Measurements from ENCODE around the gene NEU4. TPM values are rescaled to one million over a fixed set of nuclear protein-coding genes. Genes with fewer than 3 reads are reported as not detected.
A peak's percentile ranks its signal among the peaks of the same experiment; 100 is the strongest.

The NEU4 gene
- total and polyA plus RNA-seq, 8 donors = 0.31 to 0.42 TPM; not detected in 6

GRCh38 chr2:241763551-241764274, 45.3 kb upstream of the NEU4 start:
- ATAC-seq = no peak
- Histone ChIP-seq H3K27me3 (no peaks in the 10 kb centered on the region), H3K36me3 (no peaks in the 10 kb centered on the region), H3K9me3 (no peaks in the 10 kb centered on the region), H3K27ac (no peak overlapping the region), H3K4me3 (no peak overlapping the region), H3K4me1 (no peaks in the 10 kb centered on the region)
- intact Hi-C loops (cut with DNase I) = no loop called here
- no peak for TF ChIP-seq CTCF (IDR thresholded peaks at IDR 0.05)
- 80 to 84% methylated on average over 20 of the region's 20 CpGs for WGBS, 2 donors
- DNase-seq = peak in 1 of 6 donors; percentile 18
- FAIRE-seq = no peak

DNA sequence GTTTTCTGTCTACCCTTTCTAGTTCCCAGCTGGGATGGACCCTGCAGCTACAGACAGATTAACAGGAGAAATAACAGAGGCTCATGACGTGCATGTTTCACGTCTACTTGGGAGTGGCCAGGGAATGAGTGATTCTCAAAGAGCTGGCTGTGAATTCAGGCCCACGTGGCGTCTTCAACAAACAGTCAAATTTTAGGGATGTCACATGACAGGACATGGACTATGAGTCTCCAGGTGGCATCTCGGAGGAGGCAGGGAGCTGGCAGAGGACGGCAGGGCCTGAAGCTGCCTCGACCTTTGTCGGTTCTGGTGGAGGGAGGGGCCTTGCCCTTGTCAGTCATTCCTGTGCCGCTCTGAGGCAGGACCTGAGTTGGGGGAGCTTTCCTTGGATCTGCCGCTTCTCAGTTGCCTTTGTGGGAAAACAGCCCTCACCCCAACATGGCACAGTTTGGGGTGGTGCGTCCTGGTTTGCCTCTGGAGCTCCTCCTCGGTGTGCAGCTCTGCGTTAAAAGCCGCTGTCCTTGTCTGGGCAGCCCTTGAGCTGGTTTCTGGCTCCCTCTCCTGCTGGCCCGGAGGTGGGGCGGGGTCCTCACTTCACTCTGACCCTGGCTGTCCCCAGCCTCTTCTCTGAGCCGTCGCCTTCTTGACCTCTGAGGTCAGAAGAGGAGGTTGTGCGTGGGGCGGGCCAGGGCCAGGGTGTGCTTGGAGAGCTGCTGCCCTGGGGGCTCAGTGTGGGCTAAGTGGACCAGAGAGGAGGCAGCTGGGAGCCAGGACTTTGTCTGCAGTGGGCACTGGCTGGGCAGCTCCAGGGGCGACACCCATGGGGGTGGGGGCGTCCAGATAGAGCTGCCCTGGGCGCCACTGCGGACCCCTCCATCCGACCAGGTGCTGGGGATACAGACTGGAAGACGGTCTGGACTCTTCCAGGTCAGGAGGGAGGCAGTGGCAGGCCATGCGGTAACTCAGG, 44.4 kb upstream of the NEU4 start:
- WGBS, 2 donors = 89 to 93% methylated on average over 27 of the region's 27 CpGs

GRCh38 chr2:241767464-241768250, 41.3 kb upstream of the NEU4 start:
- DNase-seq = peak in 1 of 6 donors; percentile 6

More for the DNA sequence above, 44.4 kb upstream of the NEU4 start:
- no peaks in the 10 kb centered on the region for H3K27me3 ChIP-seq
- H3K9me3 ChIP-seq = no peaks in the 10 kb centered on the region
- H3K4me1 ChIP-seq = no peaks in the 10 kb centered on the region
- FAIRE-seq (no peak), DNase-seq (peak in 1 of 6 donors; percentile 61), ATAC-seq (no peak)
- no peak overlapping the region for H3K4me3 ChIP-seq
- intact Hi-C loops (cut with DNase I) = no loop called here
- no peaks in the 10 kb centered on the region for H3K36me3 ChIP-seq
- H3K27ac ChIP-seq = no peak overlapping the region
- TF ChIP-seq CTCF (IDR thresholded peaks at IDR 0.05) = no peak

GRCh38 chr2:241768251-241768711, 40.7 kb upstream of the NEU4 start:
- no peak for FAIRE-seq
- no peak overlapping the region for H3K27ac ChIP-seq
- H3K27me3 ChIP-seq = no peaks in the 10 kb centered on the region
- no peaks in the 10 kb centered on the region for H3K4me1 ChIP-seq
- DNase-seq = peak in 1 of 6 donors; percentile 7
- no peaks in the 10 kb centered on the region for H3K9me3 ChIP-seq
- H3K4me3 ChIP-seq = no peak overlapping the region
- no peak for TF ChIP-seq CTCF (IDR thresholded peaks at IDR 0.05)
- H3K36me3 ChIP-seq = no peaks in the 10 kb centered on the region
- intact Hi-C loops (cut with DNase I) = no loop called here
- ATAC-seq = peak in 1 of 4 donors; percentile 10
- WGBS, 2 donors = 90 to 91% methylated on average over 29 of the region's 29 CpGs

More at GRCh38 chr2:241767464-241768250, 41.3 kb upstream of the NEU4 start:
- no peak for TF ChIP-seq CTCF (IDR thresholded peaks at IDR 0.05)
- 92 to 93% methylated on average over 33 to 37 of the region's 37 CpGs for WGBS, 2 donors
- Histone ChIP-seq H3K27me3 (no peaks in the 10 kb centered on the region), H3K36me3 (no peaks in the 10 kb centered on the region), H3K4me1 (no peaks in the 10 kb centered on the region), H3K4me3 (no peak overlapping the region), H3K9me3 (no peaks in the 10 kb centered on the region), H3K27ac (no peak overlapping the region)
- intact Hi-C loops (cut with DNase I) = no loop called here
- FAIRE-seq = no peak
- ATAC-seq = no peak

Data from pancreas (tissue), 10 donors.